Measurements from ENCODE around the gene MN1. TPM values are rescaled to one million over a fixed set of nuclear protein-coding genes. Genes with fewer than 3 reads are reported as not detected.
A peak's percentile ranks its signal among the peaks of the same experiment; 100 is the strongest.

Gene MN1
- total and polyA plus RNA-seq, 2 of the 8 experiments (the other 6 are each of a cell fraction or from before 2014, with no cell fraction given), result 3.1 to 4.9 TPM

GRCh38 chr22:27779643-27780042, 21.9 kb downstream of the MN1 start:
- H3K79me2 ChIP-seq (ENCODE audit: control insufficient read depth in 1 of 2, insufficient read depth in 2 of 2, low read length in 2 of 2), result no peaks in the 10 kb centered on the region
- peak overlapping the region; percentile 52 for H3K18ac ChIP-seq (ENCODE audit: extremely low read depth, low read length)
- H2AK5ac ChIP-seq (ENCODE audit: low read depth, low read length), result peak overlapping the region; percentile 33; the same call in 1 of the 2 replicates
- FAIRE-seq (no peak), DNase-seq (ENCODE audit: low read depth in 1 of 2, low spot score in 2 of 2) (no peak)
- peak; percentile 15; the same call in 1 of the 2 replicates for TF ChIP-seq KDM1A (IDR thresholded peaks at IDR 0.05; ENCODE audit: borderline replicate concordance, low read length)
- TF ChIP-seq PHF8 (conservative IDR thresholded peaks at IDR 0.05; ENCODE audit: low read depth, low read length), result no peak
- H2BK20ac ChIP-seq (ENCODE audit: low read length), result peak overlapping the region; percentile 67; the same call in 1 of the 2 replicates
- no peak overlapping the region for H4K5ac ChIP-seq (ENCODE audit: insufficient read length, low read depth, low read length)
- no peak overlapping the region for H3K4ac ChIP-seq (replicated peaks; ENCODE audit: insufficient read length, low read depth, low read length)
- peaks cover 15 to 35% (median 26%) of the 10 kb centered on the region in 4 experiments for H3K4me1 ChIP-seq (replicated peaks in 1 of 4; ENCODE audit: control insufficient read depth in 3 of 4, insufficient read depth in 4 of 4, low read length in 3 of 4)
- no peaks in the 10 kb centered on the region for H4K20me1 ChIP-seq (replicated peaks in 1 of 2; ENCODE audit: control insufficient read depth in 1 of 2, insufficient read depth in 2 of 2, low read length in 2 of 2)
- POLR2A ChIA-PET (ENCODE audit: partially characterized antibody), result interaction anchor here (1.0 to 2.4 kb wide), 3 partner anchors 10 to 21 kb away, joined by 4 to 9 read pairs (median 7); no protein-coding TSS in a partner anchor
- peak overlapping the region; percentile 84; the same call in 1 of the 2 replicates for H2BK15ac ChIP-seq (ENCODE audit: low read length)
- peak overlapping the region; percentile 94; the same call in 1 of the 2 replicates for H2BK12ac ChIP-seq (ENCODE audit: low read depth, low read length)
- H3K9ac ChIP-seq (replicated peaks in 1 of 4; ENCODE audit: extremely low read depth in 1 of 4, low read depth in 3 of 4, low read length in 3 of 4), result no peak overlapping the region
- H3K36me3 ChIP-seq (ENCODE audit: control insufficient read depth in 2 of 4, insufficient read depth in 4 of 4, low read length in 3 of 4), result no peaks in the 10 kb centered on the region
- H2BK5ac ChIP-seq (ENCODE audit: low read depth, low read length), result peak overlapping the region; percentile 86
- no peaks in the 10 kb centered on the region; the same call in 1 of the 2 replicates for H3K23me2 ChIP-seq (ENCODE audit: low read depth, low read length)
- H3K56ac ChIP-seq (replicated peaks; ENCODE audit: insufficient read length, low read depth, low read length), result no peak overlapping the region
- peaks cover 6% of the 10 kb centered on the region; the same call in 1 of the 2 replicates for H3K79me1 ChIP-seq (ENCODE audit: low read depth, low read length)
- H3K4me2 ChIP-seq (ENCODE audit: insufficient read depth in 1 of 2, low read depth in 2 of 2, low read length in 2 of 2), result no peak overlapping the region
- no peak overlapping the region for H3K14ac ChIP-seq (ENCODE audit: insufficient read length)
- H2AFZ ChIP-seq (ENCODE audit: low read length), result no peak overlapping the region
- WGBS, 2 experiments (ENCODE audit: extremely low coverage in 1 of 2, insufficient coverage in 1 of 2, insufficient read length in 1 of 2, insufficient replicate concordance in 2 of 2, low coverage in 1 of 2, low lambda C conversion rate in 2 of 2, missing lambda C conversion rate in 1 of 2), result 83% methylated on average over 3 of the region's 3 CpGs; no CpG with 5 or more reads in 1 of the 2 experiments
- peak overlapping the region; percentile 77 for H4K91ac ChIP-seq (replicated peaks; ENCODE audit: insufficient read length, low read length)
- CTCF ChIA-PET (ENCODE audit: partially characterized antibody), result interaction anchor here (0.8 to 1.7 kb wide), 5 partner anchors 11 to 374 kb away, joined by 3 to 5 read pairs (median 3); no protein-coding TSS in a partner anchor
- H3K9me3 ChIP-seq (ENCODE audit: insufficient read depth in 2 of 2, low read depth in 1 of 2, low read length in 1 of 2), result no peaks in the 10 kb centered on the region
- H3K4me3 ChIP-seq (ENCODE audit: extremely low read depth in 1 of 4, insufficient read depth in 2 of 4, low read depth in 3 of 4, low read length in 4 of 4), result no peak overlapping the region
- no peak overlapping the region for H3K27ac ChIP-seq (ENCODE audit: low read depth, low read length)
- peak overlapping the region; percentile 36 for H2BK120ac ChIP-seq (replicated peaks; ENCODE audit: low read depth, low read length)
- no peak overlapping the region for H3K23ac ChIP-seq (ENCODE audit: insufficient read length)
- H4K8ac ChIP-seq (ENCODE audit: extremely low read depth, insufficient read depth, low read length), result no peak overlapping the region
- H3K27me3 ChIP-seq (replicated peaks in 1 of 4; ENCODE audit: control insufficient read depth in 3 of 4, extremely low read depth in 1 of 4, insufficient read depth in 3 of 4, low read length in 3 of 4), result no peaks in the 10 kb centered on the region; a peak in 1 of 7 replicates
